ENCODE measurements around the gene IQCH.

GRCh38 chr15:67528513-67528912, 273.9 kb downstream of the IQCH start:
- no peak for TF ChIP-seq CTCF (IDR thresholded peaks at IDR 0.05; ENCODE audit: low read length)
- TF ChIP-seq EZH2 (optimal IDR thresholded peaks at IDR 0.05; ENCODE audit: low read depth, low read length) = no peak
- no peak for TF ChIP-seq EZH2phosphoT487 (IDR thresholded peaks at IDR 0.05; ENCODE audit: low read length)
